Activated CD8-positive, alpha-beta memory T cell treated with anti-CD3 and anti-CD28 coated beads, Interleukin-2, amount 50 U/mL, for 48 hours (primary cell): ENCODE results near the gene GJA8.
A peak's percentile ranks its signal among the peaks of the same experiment; 100 is the strongest.
"Not testable (repeated sequence)": the region's sequence is repeated elsewhere in the genome, so short reads cannot be mapped to it uniquely, and the experiment has no call there.

Experiments
- DNase-seq: peaks from one replicate; pipeline ENCODE4 v3.0.0-alpha.2; 2020

Gene GJA8

GRCh38 chr1:147902253-147902845 is at the start of gene GJA8:
TSS of gene GJA8 (plus strand) at chr1:147902795. CDS start at chr1:147907956, 5,161 bp downstream.
- DNase-seq: no peak

GRCh38 chr1:147853391-147853790 is 49.2 kb upstream of the GJA8 start:
- no peak for DNase-seq

DNA sequence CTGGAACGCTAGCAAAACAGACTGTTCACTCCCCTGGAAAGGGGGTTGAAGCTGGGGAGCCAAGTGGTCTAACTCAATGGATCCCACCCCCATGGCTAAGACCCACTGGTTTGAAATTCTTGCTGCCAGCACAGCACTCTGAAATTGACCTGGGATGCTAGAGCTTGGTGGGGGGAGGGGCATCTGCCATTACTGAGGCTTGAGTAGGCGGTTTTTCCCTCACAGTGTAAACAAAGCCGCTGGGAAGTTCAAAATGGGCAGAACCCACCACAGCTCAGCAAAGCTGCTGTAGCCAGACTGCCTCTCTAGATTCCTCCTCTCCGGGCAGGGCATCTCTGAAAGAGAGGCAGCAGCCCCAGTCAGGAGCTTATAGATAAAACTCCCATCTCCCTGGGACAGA is 47.6 kb upstream of the GJA8 start:
- DNase-seq: not testable (repeated sequence)

DNA sequence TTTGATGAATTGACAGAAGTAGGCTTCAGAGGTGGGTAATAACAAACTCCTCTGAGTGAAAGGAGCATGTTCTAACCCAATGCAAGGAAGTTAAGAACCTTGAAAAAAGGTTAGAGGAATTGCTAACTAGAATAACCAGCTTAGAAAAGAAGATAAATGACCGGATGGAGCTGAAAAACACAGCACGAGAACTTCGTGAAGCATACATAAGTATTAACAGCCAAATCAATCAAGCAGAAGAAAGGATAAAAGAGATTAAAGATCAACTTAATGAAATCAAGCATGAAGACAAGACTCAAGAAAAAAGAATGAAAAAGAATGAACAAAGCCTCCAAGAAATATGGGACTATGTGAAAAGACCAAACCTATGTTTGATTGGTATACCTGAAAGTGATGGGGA is 46.6 kb upstream of the GJA8 start:
- not testable (repeated sequence) for DNase-seq

DNA sequence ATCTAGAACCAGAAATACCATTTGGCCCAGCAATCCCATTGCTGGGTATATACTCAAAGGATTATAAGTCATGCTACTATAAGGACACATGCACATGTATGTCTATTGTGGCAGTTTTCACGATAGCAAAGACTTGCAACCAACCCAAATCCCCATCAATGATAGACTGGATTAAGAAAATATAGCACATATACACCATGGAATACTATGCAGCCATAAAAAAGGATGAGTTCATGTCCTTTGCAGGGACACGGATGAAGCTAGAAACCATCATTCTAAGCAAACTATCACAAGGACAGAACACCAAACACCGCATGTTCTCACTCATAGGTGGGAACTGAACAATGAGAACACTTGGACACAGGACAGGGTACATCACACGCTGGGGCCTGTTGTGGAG is 35.4 kb upstream of the GJA8 start:
- not testable (repeated sequence) for DNase-seq

DNA sequence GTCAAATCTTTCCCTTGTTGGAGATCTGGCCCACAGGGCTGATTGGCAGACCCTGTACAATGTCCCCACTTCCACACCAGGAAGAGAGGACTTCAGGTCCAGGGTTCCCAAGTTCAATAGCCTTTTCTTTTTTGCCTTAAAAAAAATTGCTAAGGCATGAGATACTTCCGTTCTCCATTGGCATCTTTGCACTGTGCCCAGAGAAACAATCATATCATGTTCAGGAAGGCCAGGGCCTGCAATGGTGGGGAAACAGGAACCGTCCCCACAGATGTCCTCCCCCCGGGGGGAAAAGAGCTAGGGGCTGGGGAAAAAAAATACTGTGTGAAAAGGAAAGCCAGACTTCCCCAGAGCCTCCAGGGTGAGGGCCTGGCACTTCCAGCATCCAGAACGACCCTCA is 24.6 kb upstream of the GJA8 start:
- no peak for DNase-seq

- no peak for DNase-seq
Measured at GRCh38 chr1:147879911-147880310, 22.7 kb upstream of the GJA8 start.

GRCh38 chr1:147882535-147882934 is 20.1 kb upstream of the GJA8 start:
- DNase-seq: no peak

DNA sequence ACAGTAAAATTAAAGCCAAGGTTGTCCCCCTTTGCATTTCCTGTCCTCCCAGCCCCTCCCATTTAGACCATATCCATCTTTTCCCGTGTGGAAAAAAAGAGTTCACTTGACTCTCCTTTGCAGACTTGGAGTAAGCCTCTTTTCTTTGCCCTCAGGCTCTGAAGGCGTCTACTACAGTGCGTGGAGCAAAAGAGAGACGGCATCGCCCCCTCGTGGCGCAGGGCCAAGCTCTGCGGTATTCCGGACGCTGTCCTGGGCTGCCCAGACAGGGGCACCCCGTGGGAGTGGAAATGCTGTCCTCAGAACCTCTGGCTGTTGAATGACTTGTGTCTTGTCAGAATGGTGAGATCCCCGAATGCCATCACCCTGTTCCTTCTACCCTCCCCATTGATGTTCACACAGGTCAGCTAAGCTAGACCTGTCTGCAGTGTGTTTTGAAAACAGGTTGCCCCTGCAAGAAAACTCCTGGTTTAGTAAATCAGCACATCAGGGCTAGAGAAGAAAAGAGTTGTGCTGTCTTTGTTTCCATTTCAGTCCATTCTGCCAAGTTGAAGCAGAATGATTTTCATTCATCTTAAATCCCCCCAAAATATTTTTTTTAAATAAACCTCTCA is 12.3 kb upstream of the GJA8 start:
- peak; percentile 85 for DNase-seq

DNA sequence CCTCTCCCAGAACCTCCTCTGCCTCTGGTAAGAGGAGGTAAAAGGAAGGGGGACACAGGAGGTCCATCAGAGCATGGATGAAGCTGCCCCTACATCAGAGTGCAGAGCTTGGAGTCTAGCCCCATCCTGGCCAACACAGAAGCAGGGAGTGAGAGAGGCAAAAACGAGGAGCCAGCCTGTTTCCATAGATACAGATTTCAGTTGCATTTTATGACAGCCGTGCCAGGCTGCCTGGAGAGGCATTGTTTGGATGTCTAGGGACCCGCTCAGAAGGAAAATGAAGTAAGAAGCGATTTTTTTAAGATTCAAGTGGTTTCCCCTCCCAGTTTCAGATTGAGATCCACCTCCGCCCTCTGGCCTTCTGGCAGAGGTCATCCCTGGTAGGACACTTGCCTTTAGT is 11.5 kb upstream of the GJA8 start:
- DNase-seq: no peak

DNA sequence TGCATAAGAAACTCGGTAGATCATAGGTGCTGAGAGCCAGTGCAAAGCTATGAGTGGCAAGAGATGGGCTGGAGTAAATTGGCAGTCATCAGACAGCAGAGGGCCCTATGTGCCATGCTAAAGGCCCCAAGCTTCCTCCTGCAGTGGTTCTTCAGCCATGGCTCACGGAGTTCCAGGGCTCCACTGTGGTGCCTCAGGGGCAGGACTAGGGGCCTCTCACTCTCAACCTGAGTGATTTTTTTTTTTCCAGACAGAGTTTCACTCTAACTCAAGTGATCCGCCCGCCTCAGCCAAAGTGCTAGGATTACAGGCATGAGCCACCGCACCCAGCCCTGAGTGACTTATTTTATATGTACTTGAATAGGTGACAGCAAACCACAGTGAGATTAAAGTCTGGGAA is 10.4 kb upstream of the GJA8 start:
- DNase-seq: no peak

DNA sequence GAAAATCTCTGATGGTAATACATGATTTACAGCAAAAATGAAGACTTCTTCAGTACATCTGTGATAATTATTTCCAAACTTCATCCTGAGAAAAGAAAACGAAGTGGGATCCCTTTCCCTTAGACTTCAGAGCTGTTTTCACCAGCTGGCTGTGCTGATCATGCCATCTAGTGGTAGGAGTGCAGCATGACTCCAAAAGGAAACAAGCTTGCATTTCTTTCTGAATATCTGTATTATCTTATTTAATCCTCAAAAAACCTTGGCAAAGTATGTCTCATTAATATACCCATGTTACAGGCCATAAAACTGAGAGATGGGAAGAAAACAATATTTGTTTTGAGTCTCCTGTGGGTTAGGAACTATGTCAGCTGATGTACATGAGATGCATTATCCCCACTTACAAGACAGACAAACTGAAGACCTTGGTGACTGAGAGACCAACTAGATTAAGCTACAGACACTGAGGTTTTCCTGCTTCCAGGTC is 9.8 kb upstream of the GJA8 start:
- DNase-seq: no peak

- no peak for DNase-seq
Measured at GRCh38 chr1:147895123-147895522, 7.5 kb upstream of the GJA8 start.

DNA sequence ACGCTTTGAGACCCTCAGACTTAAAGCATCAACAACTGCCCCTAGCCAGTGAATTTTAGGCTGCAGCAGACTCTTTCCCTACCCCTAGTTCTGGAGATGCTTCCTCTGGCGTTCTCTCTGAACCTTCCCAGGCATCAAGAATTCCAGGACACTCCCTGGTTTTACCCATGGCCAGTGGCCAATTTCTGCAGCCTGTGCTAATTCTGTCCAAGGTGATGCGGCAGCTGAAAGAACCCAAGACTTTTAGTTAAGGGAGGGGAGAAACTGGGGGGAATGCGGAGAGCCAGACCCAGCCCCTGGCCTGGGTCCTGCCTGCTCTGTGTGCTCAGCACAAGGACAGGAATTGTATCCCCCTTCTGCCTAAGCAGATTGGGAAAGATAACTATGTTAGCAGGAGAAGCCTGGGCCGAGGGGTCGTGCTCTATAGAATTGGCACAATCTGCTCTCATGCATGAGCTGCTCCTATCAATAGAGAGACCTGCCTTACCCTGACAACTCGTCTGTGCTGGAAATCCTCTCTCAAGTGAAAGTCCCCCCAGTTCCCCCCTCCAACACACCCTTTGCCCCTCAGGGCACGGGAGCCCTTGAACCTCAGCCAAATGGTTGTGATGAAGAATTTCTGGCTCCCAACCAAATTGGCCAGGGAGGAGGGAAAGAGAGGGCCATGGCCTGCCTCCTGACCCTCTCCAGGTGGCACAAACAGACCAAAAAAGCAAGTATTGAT is 5.4 kb upstream of the GJA8 start:
- DNase-seq: no peak

DNA sequence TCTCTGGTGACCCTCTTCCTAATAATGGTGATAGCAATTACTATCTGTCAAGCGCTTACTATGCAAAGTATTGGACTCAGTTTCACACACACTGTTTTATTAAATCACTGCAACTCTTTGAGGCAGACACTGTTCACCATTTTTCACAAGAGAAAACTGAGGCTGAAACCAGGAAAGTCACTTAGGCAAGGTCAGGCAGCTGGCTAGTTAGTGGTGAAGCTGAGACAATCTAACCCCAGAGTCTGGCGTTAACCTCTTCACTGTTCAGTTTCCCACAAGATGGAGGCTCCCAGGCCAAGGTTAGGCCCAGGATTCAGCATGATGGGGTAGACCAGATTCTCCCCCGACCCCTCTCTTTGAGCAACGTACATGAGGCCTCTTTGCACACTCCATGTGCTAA is 4.8 kb upstream of the GJA8 start:
- DNase-seq: no peak

DNA sequence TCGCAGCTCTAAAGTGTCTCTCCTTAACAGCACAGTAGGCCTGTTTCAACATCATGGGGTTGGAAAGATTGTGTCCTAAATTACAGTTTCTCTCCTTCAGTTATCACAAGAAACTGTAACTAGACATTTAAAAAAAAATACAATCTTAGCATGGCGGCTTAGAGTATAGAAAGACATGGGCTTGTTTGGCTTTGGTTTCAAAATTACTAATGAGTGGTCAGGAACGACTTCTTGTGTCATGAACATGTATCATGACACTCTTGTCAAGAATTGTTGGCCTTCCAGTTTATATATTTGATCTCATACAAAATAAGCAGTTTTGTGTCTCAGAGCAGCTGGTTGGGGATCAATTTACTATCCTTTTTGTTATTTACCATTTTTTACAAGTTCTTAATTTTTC is 2.1 kb downstream of the GJA8 start:
- no peak for DNase-seq

DNA sequence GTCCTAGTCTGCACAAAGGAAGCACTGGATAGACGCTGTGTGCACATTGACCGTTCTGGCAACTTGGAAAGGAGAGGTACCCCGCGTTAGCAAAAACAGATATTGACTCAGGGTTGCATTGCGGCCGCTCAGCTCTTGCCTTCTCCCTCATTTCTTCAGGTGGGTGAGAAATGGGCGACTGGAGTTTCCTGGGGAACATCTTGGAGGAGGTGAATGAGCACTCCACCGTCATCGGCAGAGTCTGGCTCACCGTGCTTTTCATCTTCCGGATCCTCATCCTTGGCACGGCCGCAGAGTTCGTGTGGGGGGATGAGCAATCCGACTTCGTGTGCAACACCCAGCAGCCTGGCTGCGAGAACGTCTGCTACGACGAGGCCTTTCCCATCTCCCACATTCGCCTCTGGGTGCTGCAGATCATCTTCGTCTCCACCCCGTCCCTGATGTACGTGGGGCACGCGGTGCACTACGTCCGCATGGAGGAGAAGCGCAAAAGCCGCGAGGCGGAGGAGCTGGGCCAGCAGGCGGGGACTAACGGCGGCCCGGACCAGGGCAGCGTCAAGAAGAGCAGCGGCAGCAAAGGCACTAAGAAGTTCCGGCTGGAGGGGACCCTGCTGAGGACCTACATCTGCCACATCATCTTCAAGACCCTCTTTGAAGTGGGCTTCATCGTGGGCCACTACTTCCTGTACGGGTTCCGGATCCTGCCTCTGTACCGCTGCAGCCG is 5.4 kb downstream of the GJA8 start:
- DNase-seq: no peak

- no peak for DNase-seq
Measured at GRCh38 chr1:147912553-147912952, 10.0 kb downstream of the GJA8 start.

DNA sequence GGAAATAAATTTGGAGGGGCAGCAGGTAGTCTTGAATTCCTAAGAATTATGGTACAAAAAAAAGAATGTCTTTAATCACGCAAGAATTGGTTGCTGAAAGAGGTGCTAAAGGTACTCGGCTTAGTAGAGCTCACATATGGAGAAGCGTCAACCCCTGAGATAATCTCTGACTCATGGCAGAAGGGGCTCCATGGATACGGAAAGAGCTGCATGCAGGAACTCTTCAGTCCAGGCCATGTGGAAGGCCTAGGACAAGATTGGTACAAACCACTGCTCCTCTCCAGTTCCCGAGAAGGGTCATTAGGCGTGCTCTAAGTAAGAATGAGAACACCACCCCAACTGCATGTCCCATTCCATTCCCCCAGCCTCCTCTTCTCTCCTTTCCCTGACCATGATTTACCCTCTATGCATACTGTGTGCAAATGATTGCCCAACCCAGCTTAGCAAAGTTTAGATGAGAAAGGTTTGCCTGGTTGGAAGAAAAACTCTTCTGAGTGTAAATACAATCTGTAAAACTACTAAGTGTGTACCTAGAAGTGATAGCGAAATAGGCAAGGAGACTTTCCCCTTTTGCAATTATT is 10.9 kb downstream of the GJA8 start:
- no peak for DNase-seq

DNA sequence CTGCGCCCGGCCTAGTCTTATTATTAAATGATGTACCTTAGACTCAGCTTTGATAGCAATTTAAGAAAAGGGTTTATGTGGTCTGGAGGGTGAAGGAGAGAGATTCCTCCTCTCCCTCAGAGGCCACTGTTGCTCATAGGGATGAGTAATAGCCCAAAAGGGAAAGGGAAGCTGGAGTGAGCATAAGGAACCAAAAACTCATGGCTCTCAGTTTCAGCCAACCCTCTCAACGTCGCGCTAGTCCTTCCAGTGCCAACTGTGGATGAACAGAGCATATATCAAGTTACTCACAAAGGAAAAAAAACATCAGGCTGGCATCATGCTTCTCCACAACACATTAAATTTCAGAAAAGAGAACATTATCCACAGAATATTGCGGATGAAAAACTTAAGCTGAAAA is 17.3 kb downstream of the GJA8 start:
- no peak for DNase-seq

- no peak for DNase-seq
Measured at GRCh38 chr1:147924813-147925212, 22.2 kb downstream of the GJA8 start.

DNA sequence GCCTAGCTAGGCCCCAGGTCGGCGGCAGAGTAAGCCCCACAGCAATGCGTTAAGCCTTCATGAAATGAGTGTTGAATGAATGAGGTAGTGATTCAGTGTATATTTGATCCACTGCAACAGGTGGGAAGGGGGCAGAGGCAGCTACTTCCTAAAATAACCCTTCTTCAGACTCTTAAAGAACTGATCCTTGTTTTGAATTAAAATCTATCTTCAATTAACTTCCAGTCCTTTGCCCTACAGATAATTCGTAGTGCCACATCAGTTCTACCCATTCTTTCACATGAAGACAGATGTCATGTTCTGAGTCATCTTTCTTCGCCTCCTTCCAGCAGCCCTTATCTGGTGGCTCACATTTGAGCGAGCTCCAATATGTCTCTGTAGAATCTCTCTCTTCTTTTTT is 24.6 kb downstream of the GJA8 start:
- DNase-seq: not testable (repeated sequence)

DNA sequence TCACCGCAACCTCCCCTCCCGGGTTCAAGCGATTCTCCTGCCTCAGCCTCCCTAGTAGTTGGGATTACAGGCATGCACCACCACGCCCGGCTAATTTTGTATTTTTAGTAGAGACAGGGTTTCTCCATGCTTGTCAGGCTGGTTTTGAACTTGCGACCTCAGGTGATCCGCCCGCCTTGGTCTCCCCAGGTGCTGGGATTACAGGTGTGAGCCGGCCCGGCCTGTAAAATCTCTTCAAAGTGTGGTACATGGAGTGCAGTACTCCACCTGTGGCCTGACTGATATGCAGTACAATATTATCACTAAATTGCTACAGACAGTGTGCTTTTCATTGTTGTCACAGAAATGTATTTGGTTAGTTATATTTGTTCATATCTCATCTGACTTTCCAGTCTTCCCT is 25.1 kb downstream of the GJA8 start:
- not testable (repeated sequence) for DNase-seq
